ENCODE results near the gene ZNRF3.

ZNRF3 gene

GRCh38 chr22:29103121-29103520 lies 219.7 kb downstream of the ZNRF3 start:
- no peak for DNase-seq

- no peak for DNase-seq
These were observed 222.1 kb downstream of the ZNRF3 start for GRCh38 chr22:29105468-29105867.

DNA sequence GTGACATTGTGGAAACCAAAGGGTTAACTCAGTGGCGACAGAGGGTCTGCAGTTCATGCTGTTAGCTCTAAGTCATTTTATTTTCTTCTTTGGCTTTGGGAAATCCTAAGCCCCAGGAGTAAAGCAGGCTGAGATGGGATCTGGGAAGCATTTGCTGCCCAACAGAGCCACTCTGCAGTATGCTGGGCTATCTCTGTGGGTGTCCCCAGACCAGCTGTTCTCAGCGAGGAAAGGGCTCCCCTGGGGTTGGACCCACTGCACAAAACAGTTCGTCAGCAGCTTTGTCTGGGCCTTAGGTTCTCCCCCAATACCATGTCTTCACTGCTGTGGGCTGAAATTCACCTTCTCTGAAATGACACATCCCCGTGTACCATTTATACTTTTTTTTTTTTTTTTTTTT lies 223.5 kb downstream of the ZNRF3 start:
- no peak for DNase-seq
